Neuronal stem cell (in vitro differentiated cells): ENCODE data around the gene ADGRA3.

Experiments
- DNase-seq: peaks from one replicate; pipeline ENCODE4 v3.0.0-alpha.2; 2013; ENCODE audit warnings: low spot score
- H2AFZ ChIP-seq: one replicate; pipeline ENCODE4 v1.6.1; 2013; ENCODE audit warnings: mild to moderate bottlenecking, low read length, inconsistent platforms
- H2AK5ac ChIP-seq: 2 replicates; pipeline ENCODE4 v1.6.1; 2013; ENCODE audit warnings: low read depth, mild to moderate bottlenecking, inconsistent platforms, low read length, moderate library complexity, mixed read lengths
- H2BK120ac ChIP-seq: 2 replicates; pipeline ENCODE4 v1.6.1; 2013; ENCODE audit warnings: low read depth, mild to moderate bottlenecking, inconsistent platforms, low read length, moderate library complexity, mixed read lengths
- H2BK12ac ChIP-seq: one replicate; pipeline ENCODE4 v1.6.1; 2013; ENCODE audit warnings: low read length, inconsistent platforms
- H2BK15ac ChIP-seq: 2 replicates; pipeline ENCODE4 v1.6.1; 2013; ENCODE audit warnings: mild to moderate bottlenecking, low read length, inconsistent platforms, mixed read lengths
- H2BK5ac ChIP-seq: one replicate; pipeline ENCODE4 v1.6.1; 2013; ENCODE audit warnings: inconsistent platforms, mild to moderate bottlenecking, low read length, moderate library complexity
- H3K14ac ChIP-seq: one replicate; pipeline ENCODE4 v1.6.1; 2013; ENCODE audit warnings: low read length, inconsistent platforms
- H3K18ac ChIP-seq: 2 replicates; pipeline ENCODE4 v1.6.1; 2013; ENCODE audit warnings: low read length, inconsistent platforms
- H3K23ac ChIP-seq: 2 replicates; pipeline ENCODE4 v1.6.1; 2013; ENCODE audit warnings: low read depth, mild to moderate bottlenecking, mixed read lengths, low read length, inconsistent platforms; ENCODE audit not compliant: poor library complexity
- H3K27ac ChIP-seq: replicated peaks from 3 replicates; pipeline ENCODE4 v1.5.1; 2013; ENCODE audit warnings: low read length, inconsistent platforms
- H3K27me3 ChIP-seq, 3 experiments: 2 replicates each; pipeline ENCODE4 v1.6.1; 2013; ENCODE audit warnings: low read length in 3 of 3, mild to moderate bottlenecking in 2 of 3, inconsistent platforms in 1 of 3, low read depth in 1 of 3, mixed read lengths in 1 of 3, moderate library complexity in 1 of 3; ENCODE audit not compliant: control insufficient read depth in 3 of 3, insufficient read depth in 3 of 3
- H3K36me3 ChIP-seq, 2 donors: replicated peaks in 1 of 2; 2 replicates each; pipeline ENCODE4 v1.6.1; 2013; ENCODE audit warnings: low read length in 2 of 2; ENCODE audit not compliant: control insufficient read depth in 2 of 2, insufficient read depth in 2 of 2
- H3K4ac ChIP-seq: 2 replicates; pipeline ENCODE4 v1.6.1; 2013; ENCODE audit warnings: inconsistent platforms, mild to moderate bottlenecking, low read length, moderate library complexity
- H3K4me1 ChIP-seq, 2 donors: 1 replicate in 1 of 2; 2 replicates in 1 of 2; pipeline ENCODE4 v1.6.1; 2013; ENCODE audit warnings: low read length in 2 of 2, low read depth in 1 of 2; ENCODE audit not compliant: control insufficient read depth in 2 of 2, insufficient read depth in 1 of 2
- H3K4me2 ChIP-seq: one replicate; pipeline ENCODE4 v1.6.1; 2013; ENCODE audit warnings: mild to moderate bottlenecking, low read length, inconsistent platforms; ENCODE audit not compliant: insufficient read depth, poor library complexity, severe bottlenecking
- H3K4me3 ChIP-seq, 2 donors: 2 replicates each; pipeline ENCODE4 v1.5.1; 2013; ENCODE audit warnings: low read length in 2 of 2, mild to moderate bottlenecking in 2 of 2, inconsistent platforms in 1 of 2, moderate library complexity in 1 of 2
- H3K79me1 ChIP-seq: one replicate; pipeline ENCODE4 v1.6.1; 2013; ENCODE audit warnings: low read depth, mild to moderate bottlenecking, inconsistent platforms, low read length, moderate library complexity
- H3K9ac ChIP-seq: one replicate; pipeline ENCODE4 v1.6.1; 2013; ENCODE audit warnings: mild to moderate bottlenecking, low read depth, low read length, inconsistent platforms; ENCODE audit not compliant: poor library complexity
- H3K9me3 ChIP-seq, 2 donors: replicated peaks in 1 of 2; 2 replicates each; pipeline versions ENCODE3 to v1.6.1; 2013; ENCODE audit warnings: low read length in 2 of 2, mild to moderate bottlenecking in 2 of 2, inconsistent platforms in 1 of 2, low read depth in 1 of 2, mixed read lengths in 1 of 2, moderate library complexity in 1 of 2; ENCODE audit not compliant: control insufficient read depth in 2 of 2, insufficient read depth in 1 of 2
- H4K8ac ChIP-seq: one replicate; pipeline ENCODE4 v1.6.1; 2013; ENCODE audit warnings: low read depth, mild to moderate bottlenecking, inconsistent platforms, low read length, moderate library complexity
- H4K91ac ChIP-seq: one replicate; pipeline ENCODE4 v1.6.1; 2013; ENCODE audit warnings: low read length, low read depth, mild to moderate bottlenecking, inconsistent platforms; ENCODE audit not compliant: poor library complexity
- WGBS, 2 donors: extraction: QIAGEN DNeasy Blood & Tissue Kit; methylation state at CpG; one replicate each; pipeline ENCODE4 v1.1.7; 2013; ENCODE audit warnings: missing lambda C conversion rate in 2 of 2, mixed read lengths in 1 of 2; ENCODE audit not compliant: insufficient read length in 2 of 2, insufficient replicate concordance in 1 of 2; ENCODE audit errors: extremely low coverage in 2 of 2; 5-methylcytosine and 5-hydroxymethylcytosine counted together

ADGRA3 gene

DNA sequence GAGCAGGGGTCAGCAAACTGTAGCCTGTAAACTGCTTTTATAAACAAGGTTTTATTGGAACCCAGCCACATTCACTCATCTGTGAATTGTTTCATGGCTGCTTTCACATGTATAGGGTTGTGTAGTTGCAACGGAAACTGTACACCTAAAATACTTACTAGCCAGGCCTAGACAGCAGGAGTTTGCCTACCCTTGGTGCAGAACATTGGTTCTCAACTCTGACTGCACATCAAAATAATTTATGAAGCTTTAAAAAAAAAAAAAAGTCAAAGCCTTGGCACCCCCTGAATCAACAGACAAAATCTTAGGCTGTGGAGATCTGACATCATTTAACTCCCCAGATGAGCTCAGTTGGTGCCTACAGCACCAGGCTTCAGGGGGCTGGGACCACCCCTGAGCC lies 27.8 kb downstream of the ADGRA3 start:
- Histone ChIP-seq H3K14ac (no peak overlapping the region), H4K8ac (no peak overlapping the region), H3K27ac (no peak overlapping the region), H3K36me3 (no peaks in the 10 kb centered on the region), H3K4me2 (no peak overlapping the region), H2BK120ac (no peak overlapping the region), H3K27me3 (no peaks in the 10 kb centered on the region), H2BK5ac (no peak overlapping the region), H3K18ac (no peak overlapping the region), H3K4me1 (peaks cover 2 to 8% of the 10 kb centered on the region in 2 donors), H3K4me3 (no peak overlapping the region), H2AFZ (no peak overlapping the region), H3K79me1 (peaks cover 4% of the 10 kb centered on the region), H2BK12ac (no peak overlapping the region), H4K91ac (no peak overlapping the region), H3K9me3 (peaks cover 0 to 12% of the 10 kb centered on the region in 2 donors), H3K4ac (no peak overlapping the region), H2BK15ac (no peak overlapping the region), H3K23ac (no peak overlapping the region), H2AK5ac (no peak overlapping the region), H3K9ac (no peak overlapping the region)
- WGBS, 2 donors, result no CpG with 5 or more reads among the region's 1 CpG
- DNase-seq, result no peak

DNA sequence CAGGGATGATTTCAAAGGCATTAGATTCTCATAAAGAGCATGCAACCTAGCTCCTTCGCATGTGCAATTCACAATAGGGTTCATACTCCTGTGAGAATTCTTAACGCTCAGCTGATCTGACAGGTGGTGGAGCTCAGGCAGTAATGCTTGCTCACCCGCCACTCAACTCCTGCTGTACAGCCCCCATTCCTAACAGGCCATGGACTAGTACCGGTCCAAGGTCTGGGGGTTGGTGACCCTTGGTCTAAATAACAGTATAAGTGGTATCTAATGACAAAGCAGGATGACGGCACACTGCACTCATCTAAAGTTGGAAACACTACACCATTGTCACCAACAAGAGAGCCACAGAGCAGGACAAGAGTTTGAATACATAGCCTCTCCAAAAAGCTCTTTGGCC lies 28.5 kb downstream of the ADGRA3 start:
- no CpG with 5 or more reads among the region's 5 CpGs for WGBS, 2 donors
- H2AK5ac ChIP-seq, result no peak overlapping the region

DNA sequence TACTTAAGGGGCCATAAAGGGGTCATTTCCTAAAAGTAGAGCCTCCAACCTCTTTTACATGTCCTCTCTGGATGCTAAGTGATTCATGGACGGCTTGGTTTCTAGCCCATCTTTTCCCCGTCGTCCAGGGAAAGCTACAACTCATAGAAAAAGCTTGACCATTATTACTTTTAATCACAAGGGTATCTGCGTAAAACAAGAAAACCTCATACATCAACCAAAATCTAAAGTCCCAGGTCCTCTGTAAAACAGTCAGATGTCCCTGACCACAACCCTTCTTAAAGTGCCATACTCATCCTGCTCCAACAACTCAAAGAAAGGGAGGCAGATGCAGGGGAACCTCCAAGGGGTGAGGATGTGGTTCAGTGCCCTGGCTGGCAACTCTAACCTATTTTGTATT lies 29.6 kb downstream of the ADGRA3 start:
- H3K23ac ChIP-seq, result no peak overlapping the region
- peaks cover 4% of the 10 kb centered on the region for H3K79me1 ChIP-seq
- WGBS, 2 donors, result no CpG with 5 or more reads among the region's 4 CpGs
- H3K14ac ChIP-seq, result no peak overlapping the region
- H2BK5ac ChIP-seq, result no peak overlapping the region
- no peak overlapping the region for H2BK15ac ChIP-seq
- H3K27me3 ChIP-seq, result no peaks in the 10 kb centered on the region
- no peak overlapping the region for H3K9ac ChIP-seq
- H2AFZ ChIP-seq, result no peak overlapping the region
- no peak overlapping the region for H2BK12ac ChIP-seq
- H3K9me3 ChIP-seq, result peaks cover 0 to 16% of the 10 kb centered on the region in 2 donors
- DNase-seq, result no peak
- H2BK120ac ChIP-seq, result no peak overlapping the region
- no peak overlapping the region for H4K8ac ChIP-seq
- H3K18ac ChIP-seq, result no peak overlapping the region
- no peaks in the 10 kb centered on the region for H3K36me3 ChIP-seq
- H3K4me2 ChIP-seq, result no peak overlapping the region
- H3K4ac ChIP-seq, result no peak overlapping the region
- peaks cover 2 to 8% of the 10 kb centered on the region in 2 donors for H3K4me1 ChIP-seq
- no peak overlapping the region for H3K4me3 ChIP-seq
- H2AK5ac ChIP-seq, result no peak overlapping the region
- no peak overlapping the region for H4K91ac ChIP-seq
- H3K27ac ChIP-seq, result no peak overlapping the region

More for the DNA sequence above, 28.5 kb downstream of the ADGRA3 start:
- Histone ChIP-seq H3K79me1 (peaks cover 4% of the 10 kb centered on the region), H2BK5ac (no peak overlapping the region), H4K8ac (no peak overlapping the region), H2BK120ac (no peak overlapping the region), H3K4me3 (no peak overlapping the region), H2BK12ac (no peak overlapping the region), H2BK15ac (no peak overlapping the region), H3K4ac (no peak overlapping the region), H3K23ac (no peak overlapping the region), H3K9me3 (peaks cover 0 to 16% of the 10 kb centered on the region in 2 donors), H3K36me3 (no peaks in the 10 kb centered on the region), H3K27me3 (no peaks in the 10 kb centered on the region), H3K18ac (no peak overlapping the region), H3K27ac (no peak overlapping the region), H3K4me2 (no peak overlapping the region), H4K91ac (no peak overlapping the region), H2AFZ (no peak overlapping the region), H3K4me1 (peaks cover 2 to 8% of the 10 kb centered on the region in 2 donors), H3K9ac (no peak overlapping the region), H3K14ac (no peak overlapping the region)
- no peak for DNase-seq

GRCh38 chr4:22485737-22486136 lies 30.1 kb downstream of the ADGRA3 start:
- Histone ChIP-seq H3K9ac (no peak overlapping the region), H3K4me1 (peaks cover 2 to 8% of the 10 kb centered on the region in 2 donors), H3K9me3 (peaks cover 0 to 16% of the 10 kb centered on the region in 2 donors), H2BK120ac (no peak overlapping the region), H3K23ac (no peak overlapping the region), H3K79me1 (peaks cover 3% of the 10 kb centered on the region), H2BK15ac (no peak overlapping the region), H2BK5ac (no peak overlapping the region), H2AFZ (no peak overlapping the region), H3K4me2 (no peak overlapping the region), H3K4ac (no peak overlapping the region), H4K91ac (no peak overlapping the region), H3K14ac (no peak overlapping the region), H3K18ac (no peak overlapping the region), H3K36me3 (no peaks in the 10 kb centered on the region), H2BK12ac (no peak overlapping the region), H2AK5ac (no peak overlapping the region), H3K27me3 (no peaks in the 10 kb centered on the region), H4K8ac (no peak overlapping the region), H3K27ac (no peak overlapping the region), H3K4me3 (no peak overlapping the region)
- DNase-seq, result no peak
- WGBS, 2 donors, result no CpG with 5 or more reads among the region's 4 CpGs
